Stimulated activated CD4-positive, alpha-beta T cell treated with anti-CD3 and anti-CD28 coated beads, Interleukin-15, amount 100 ng/mL, for 1 hour (primary cell): ENCODE measurements around the gene FSD2.
"Not testable (repeated sequence)": the region's sequence is repeated elsewhere in the genome, so short reads cannot be mapped to it uniquely, and the experiment has no call there.

Experiments
- DNase-seq, 2 donors: peaks; one replicate each; pipeline ENCODE4 v3.0.0-alpha.2; 2020; ENCODE audit warnings: low read depth in 1 of 2, low spot score in 1 of 2

The FSD2 gene

GRCh38 chr15:82798531-82799166 lies 7.2 kb downstream of the FSD2 start:
- no peak for DNase-seq

- no peak for DNase-seq
Measured at GRCh38 chr15:82798104-82798503, 7.8 kb downstream of the FSD2 start.

GRCh38 chr15:82793737-82794136 lies 12.1 kb downstream of the FSD2 start:
- no peak for DNase-seq

GRCh38 chr15:82792068-82792467 lies 13.8 kb downstream of the FSD2 start:
- no peak for DNase-seq

GRCh38 chr15:82790321-82790720 lies 15.5 kb downstream of the FSD2 start:
- no peak for DNase-seq

- no peak for DNase-seq
Measured at GRCh38 chr15:82789491-82789890, 16.4 kb downstream of the FSD2 start.

GRCh38 chr15:82788496-82788895 lies 17.4 kb downstream of the FSD2 start:
- DNase-seq: no peak

GRCh38 chr15:82781349-82781748 lies 24.5 kb downstream of the FSD2 start:
- no peak for DNase-seq

GRCh38 chr15:82778755-82779154 lies 27.1 kb downstream of the FSD2 start:
- DNase-seq: no peak

- DNase-seq: no peak
Measured at GRCh38 chr15:82774496-82774895, 31.4 kb downstream of the FSD2 start.

GRCh38 chr15:82771789-82772607 lies 33.9 kb downstream of the FSD2 start:
- DNase-seq: no peak

- DNase-seq: no peak
Measured at GRCh38 chr15:82768414-82769054, 37.3 kb downstream of the FSD2 start.

GRCh38 chr15:82767163-82767829 lies 38.6 kb downstream of the FSD2 start:
- DNase-seq: no peak

- not testable (repeated sequence) for DNase-seq
Measured at GRCh38 chr15:82766201-82766600, 39.7 kb downstream of the FSD2 start.

- DNase-seq: no peak
Measured at GRCh38 chr15:82764740-82765139, 41.1 kb downstream of the FSD2 start.

- no peak for DNase-seq
Measured at GRCh38 chr15:82764117-82764490, 41.8 kb downstream of the FSD2 start.

- no peak for DNase-seq
Measured at GRCh38 chr15:82763361-82764116, 42.3 kb downstream of the FSD2 start.

- DNase-seq: no peak
Measured at GRCh38 chr15:82751308-82751707, 54.6 kb downstream of the FSD2 start.

GRCh38 chr15:82750831-82751180 lies 55.1 kb downstream of the FSD2 start:
- DNase-seq: no peak

GRCh38 chr15:82749951-82750830 lies 55.7 kb downstream of the FSD2 start:
- peak; percentile 57 to 71 for DNase-seq
